Fibroblast of upper back skin (primary cell): Measurements from ENCODE around the gene ZNF609.

Experiments
- DNase-seq: peaks from one replicate; pipeline ENCODE4 v3.0.0-alpha.2; 2013

Gene ZNF609

GRCh38 chr15:64544450-64544849 is 84.1 kb downstream of the ZNF609 start:
- DNase-seq: no peak

GRCh38 chr15:64547275-64547674 is 86.9 kb downstream of the ZNF609 start:
- no peak for DNase-seq

GRCh38 chr15:64548235-64548634 is 87.9 kb downstream of the ZNF609 start:
- DNase-seq: no peak

- DNase-seq: no peak
Observed at GRCh38 chr15:64549860-64550259, 89.5 kb downstream of the ZNF609 start.

- no peak for DNase-seq
Observed at GRCh38 chr15:64552281-64552948, 92.0 kb downstream of the ZNF609 start.

- peak; percentile 45 for DNase-seq
Observed at GRCh38 chr15:64558460-64559179, 98.2 kb downstream of the ZNF609 start.

- DNase-seq: no peak
Observed at GRCh38 chr15:64559243-64559642, 98.9 kb downstream of the ZNF609 start.

- DNase-seq: no peak
Observed at GRCh38 chr15:64560501-64560900, 100.1 kb downstream of the ZNF609 start.

- no peak for DNase-seq
Observed at GRCh38 chr15:64560998-64561397, 100.6 kb downstream of the ZNF609 start.

- no peak for DNase-seq
Observed at GRCh38 chr15:64562003-64562640, 101.7 kb downstream of the ZNF609 start.

GRCh38 chr15:64566102-64566501 is 105.7 kb downstream of the ZNF609 start:
- DNase-seq: no peak

GRCh38 chr15:64566629-64567427 is 106.5 kb downstream of the ZNF609 start:
- DNase-seq: no peak

- DNase-seq: no peak
Observed at GRCh38 chr15:64568765-64569164, 108.4 kb downstream of the ZNF609 start.

- no peak for DNase-seq
Observed at GRCh38 chr15:64571857-64572291, 111.5 kb downstream of the ZNF609 start.

GRCh38 chr15:64572856-64573255 is 112.5 kb downstream of the ZNF609 start:
- DNase-seq: no peak

GRCh38 chr15:64574301-64575017 is 114.1 kb downstream of the ZNF609 start:
- DNase-seq: peak; percentile 65

- no peak for DNase-seq
Observed at GRCh38 chr15:64580696-64581407, 120.5 kb downstream of the ZNF609 start.

GRCh38 chr15:64581408-64581761 is 121.0 kb downstream of the ZNF609 start:
- no peak for DNase-seq

- no peak for DNase-seq
Observed at GRCh38 chr15:64582202-64582601, 121.8 kb downstream of the ZNF609 start.

GRCh38 chr15:64583519-64583918 is 123.1 kb downstream of the ZNF609 start:
- DNase-seq: no peak

- no peak for DNase-seq
Observed at GRCh38 chr15:64583983-64584382, 123.6 kb downstream of the ZNF609 start.
